Measurements from ENCODE around the gene GRXCR1. TPM values are rescaled to one million over a fixed set of nuclear protein-coding genes. Genes with fewer than 3 reads are reported as not detected.

The GRXCR1 gene
- total RNA-seq, 1 donor from 2014 or later: not detected

GRCh38 chr4:42945874-42946273 is 53.4 kb downstream of the GRXCR1 start:
- Mint-ChIP-seq H3K27me3 (ENCODE audit: insufficient read depth, low read depth) (peaks cover 3% of the 10 kb centered on the region), H3K36me3 (no peaks in the 10 kb centered on the region), H3K27ac (no peak overlapping the region), H3K9me3 (no peaks in the 10 kb centered on the region), H3K4me1 (no peaks in the 10 kb centered on the region), H3K4me3 (no peak overlapping the region)
- Histone ChIP-seq H3K4me3 (no peak overlapping the region), H3K9ac (no peak overlapping the region), H2AFZ (replicated peaks) (no peak overlapping the region), H4K20me1 (ENCODE audit: low read depth) (no peaks in the 10 kb centered on the region), H3K27me3 (no peaks in the 10 kb centered on the region), H3K27ac (no peak overlapping the region), H3K36me3 (no peaks in the 10 kb centered on the region), H3K4me1 (no peaks in the 10 kb centered on the region), H3K9me3 (ENCODE audit: low read depth) (no peaks in the 10 kb centered on the region), H3K4me2 (no peak overlapping the region), H3F3A (ENCODE audit: low read depth) (no peaks in the 10 kb centered on the region), H3K79me2 (ENCODE audit: low read depth) (no peaks in the 10 kb centered on the region)
- TF ChIP-seq CTCF (IDR thresholded peaks at IDR 0.05) (no peak), EZH2phosphoT487 (IDR thresholded peaks at IDR 0.05) (no peak), EZH2 (IDR thresholded peaks at IDR 0.05) (no peak)
- no peak for DNase-seq (ENCODE audit: low spot score)

GRCh38 chr4:42953321-42953720 is 60.8 kb downstream of the GRXCR1 start:
- TF ChIP-seq EZH2 (IDR thresholded peaks at IDR 0.05): no peak
- no peaks in the 10 kb centered on the region for H3F3A ChIP-seq (ENCODE audit: low read depth)
- Mint-ChIP-seq H3K4me1 (peaks cover 10% of the 10 kb centered on the region), H3K9me3 (peaks cover 3% of the 10 kb centered on the region), H3K36me3 (no peaks in the 10 kb centered on the region), H3K27ac (no peak overlapping the region), H3K27me3 (ENCODE audit: insufficient read depth, low read depth) (peaks cover 2% of the 10 kb centered on the region), H3K4me3 (no peak overlapping the region)
- no peak overlapping the region for H3K27ac ChIP-seq
- H3K4me3 ChIP-seq: no peak overlapping the region
- no peaks in the 10 kb centered on the region for H3K79me2 ChIP-seq (ENCODE audit: low read depth)
- DNase-seq (ENCODE audit: low spot score): no peak
- no peaks in the 10 kb centered on the region for H3K4me1 ChIP-seq
- no peak overlapping the region for H3K4me2 ChIP-seq
- H3K9me3 ChIP-seq (ENCODE audit: low read depth): no peaks in the 10 kb centered on the region
- H3K27me3 ChIP-seq: no peaks in the 10 kb centered on the region
- no peaks in the 10 kb centered on the region for H3K36me3 ChIP-seq
- no peak overlapping the region for H2AFZ ChIP-seq (replicated peaks)
- H4K20me1 ChIP-seq (ENCODE audit: low read depth): no peaks in the 10 kb centered on the region
- H3K9ac ChIP-seq: no peak overlapping the region

GRCh38 chr4:42954963-42955669 is 62.6 kb downstream of the GRXCR1 start:
- H3K4me1 Mint-ChIP-seq: peaks cover 10% of the 10 kb centered on the region

More at GRCh38 chr4:42954963-42955669, 62.6 kb downstream of the GRXCR1 start:
- no peaks in the 10 kb centered on the region for H3K36me3 Mint-ChIP-seq
- H3K9me3 Mint-ChIP-seq: peaks cover 4% of the 10 kb centered on the region
- no peak for TF ChIP-seq EZH2 (IDR thresholded peaks at IDR 0.05)
- TF ChIP-seq EZH2phosphoT487 (IDR thresholded peaks at IDR 0.05): no peak
- TF ChIP-seq CTCF (IDR thresholded peaks at IDR 0.05): no peak
- H2AFZ ChIP-seq (replicated peaks): no peak overlapping the region
- no peak overlapping the region for H3K27ac Mint-ChIP-seq
- DNase-seq (ENCODE audit: low spot score): no peak
- no peaks in the 10 kb centered on the region for H3K27me3 ChIP-seq
- no peak overlapping the region for H3K4me3 ChIP-seq
- H3K4me1 ChIP-seq: no peaks in the 10 kb centered on the region
- no peaks in the 10 kb centered on the region for H3K79me2 ChIP-seq (ENCODE audit: low read depth)
- no peaks in the 10 kb centered on the region for H4K20me1 ChIP-seq (ENCODE audit: low read depth)
- no peaks in the 10 kb centered on the region for H3F3A ChIP-seq (ENCODE audit: low read depth)
- no peaks in the 10 kb centered on the region for H3K36me3 ChIP-seq
- peaks cover 3% of the 10 kb centered on the region for H3K9me3 ChIP-seq (ENCODE audit: low read depth)
- no peak overlapping the region for H3K4me2 ChIP-seq
- peaks cover 2% of the 10 kb centered on the region for H3K27me3 Mint-ChIP-seq (ENCODE audit: insufficient read depth, low read depth)
- no peak overlapping the region for H3K4me3 Mint-ChIP-seq
- H3K27ac ChIP-seq: no peak overlapping the region
- H3K9ac ChIP-seq: no peak overlapping the region

Data from neural progenitor cell (in vitro differentiated cells).